HG03066 (cell line): ENCODE results near the gene PPP6R2.

ENCODE experiments used
- ATAC-seq: cut with Tn5 transposase; IDR thresholded peaks from one replicate; pipeline ENCODE4 v1.9.1; 2021; ENCODE audit warnings: low read depth; ENCODE audit not compliant: unreplicated experiment

Gene PPP6R2

DNA sequence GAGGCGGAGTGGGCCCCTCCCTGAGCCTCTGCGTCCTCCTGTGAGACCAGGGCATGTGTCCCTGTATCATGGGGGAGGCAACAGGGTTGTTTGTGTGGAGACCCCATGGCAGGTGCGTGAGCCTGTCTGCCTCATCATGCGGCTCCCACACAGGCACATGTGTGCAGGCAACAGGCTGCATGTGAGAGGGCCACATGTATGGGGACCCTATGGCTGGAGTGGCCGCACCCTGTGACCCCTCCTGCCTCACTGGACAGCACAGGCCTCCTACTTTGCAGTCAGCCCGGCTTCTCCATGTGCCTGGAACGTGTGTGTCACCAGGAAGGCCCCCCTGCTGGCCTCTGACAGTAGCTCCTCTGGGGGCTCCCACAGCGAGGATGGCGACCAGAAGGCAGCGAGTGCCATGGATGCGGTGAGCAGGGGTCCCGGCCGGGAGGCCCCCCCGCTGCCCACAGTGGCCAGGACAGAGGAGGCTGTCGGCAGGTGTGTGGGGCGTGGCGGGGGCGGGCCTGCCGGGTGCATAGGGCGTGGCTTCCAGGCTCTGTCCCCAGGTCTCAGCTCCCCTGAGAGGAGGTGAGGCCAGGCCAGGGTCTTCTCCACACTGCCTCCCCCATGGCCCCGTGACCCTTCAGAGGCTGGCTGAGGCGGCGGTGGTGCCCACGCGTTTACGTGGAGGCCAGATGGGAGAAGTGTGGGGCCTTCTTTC, 97.6 kb downstream of the PPP6R2 start:
- ATAC-seq, result no peak

DNA sequence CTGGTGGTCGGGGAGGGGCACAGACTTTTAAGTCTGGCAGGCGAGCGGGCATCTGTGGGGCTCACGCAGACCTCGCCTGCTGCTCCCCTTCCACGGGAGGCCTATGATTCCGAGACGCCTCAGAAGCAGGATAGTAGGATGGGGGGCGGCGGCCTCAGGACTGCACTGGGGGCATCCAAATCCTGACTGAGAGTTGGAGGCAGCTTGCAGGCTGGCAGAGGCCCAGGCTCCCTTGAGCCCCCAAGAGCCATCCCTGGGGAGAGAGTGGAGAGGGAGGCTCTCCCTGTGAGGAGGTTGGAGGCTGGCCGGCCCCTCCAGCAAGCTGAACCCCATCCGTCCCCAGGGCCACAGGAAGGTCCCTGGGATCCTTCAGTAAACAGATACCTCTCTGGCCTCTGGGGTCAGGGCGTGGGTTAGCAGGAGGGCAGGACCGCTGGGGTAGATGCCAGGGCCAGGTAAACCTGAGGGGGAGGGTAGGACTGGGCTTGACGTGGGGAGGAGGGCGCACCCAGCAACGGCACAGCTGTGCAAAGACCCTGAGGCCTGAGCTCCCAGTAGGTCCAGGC, 98.4 kb downstream of the PPP6R2 start:
- no peak for ATAC-seq

- ATAC-seq, result no peak
Observed at GRCh38 chr22:50443197-50443596, 100.1 kb downstream of the PPP6R2 start.

DNA sequence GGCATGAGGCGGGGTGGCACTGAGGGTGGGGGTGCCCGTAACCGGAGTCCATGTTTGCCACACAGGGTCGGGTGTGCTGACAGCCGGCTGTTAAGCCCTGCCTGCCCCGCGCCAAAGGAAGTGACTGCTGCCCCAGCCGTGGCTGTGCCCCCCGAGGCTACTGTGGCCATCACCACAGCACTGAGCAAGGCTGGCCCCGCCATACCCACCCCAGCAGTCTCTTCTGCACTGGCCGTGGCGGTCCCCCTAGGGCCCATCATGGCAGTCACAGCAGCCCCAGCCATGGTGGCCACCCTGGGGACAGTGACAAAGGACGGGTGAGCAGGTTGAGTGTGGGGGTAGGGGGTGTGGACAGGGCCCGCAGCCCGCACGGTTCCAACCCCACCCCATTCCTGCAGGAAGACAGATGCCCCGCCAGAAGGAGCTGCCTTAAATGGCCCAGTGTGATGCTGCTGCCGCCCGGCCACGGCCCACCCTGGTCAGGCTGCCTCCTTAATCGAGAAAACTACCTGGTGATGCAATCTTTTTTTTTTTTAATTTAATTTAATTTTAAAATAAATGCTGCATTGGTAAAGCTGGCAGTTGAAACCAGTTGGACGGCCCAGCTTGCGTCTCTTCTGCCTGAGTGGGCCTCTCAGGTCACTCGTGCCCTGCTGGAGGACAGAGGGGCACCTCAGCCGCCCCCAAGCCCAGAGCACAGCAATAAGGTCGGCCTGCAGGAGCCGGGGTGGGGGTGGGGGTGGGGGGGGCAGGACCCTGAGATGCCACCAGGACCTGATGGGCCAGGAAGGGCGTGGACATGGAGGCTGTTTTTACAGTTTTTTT, 100.9 kb downstream of the PPP6R2 start:
- no peak for ATAC-seq

DNA sequence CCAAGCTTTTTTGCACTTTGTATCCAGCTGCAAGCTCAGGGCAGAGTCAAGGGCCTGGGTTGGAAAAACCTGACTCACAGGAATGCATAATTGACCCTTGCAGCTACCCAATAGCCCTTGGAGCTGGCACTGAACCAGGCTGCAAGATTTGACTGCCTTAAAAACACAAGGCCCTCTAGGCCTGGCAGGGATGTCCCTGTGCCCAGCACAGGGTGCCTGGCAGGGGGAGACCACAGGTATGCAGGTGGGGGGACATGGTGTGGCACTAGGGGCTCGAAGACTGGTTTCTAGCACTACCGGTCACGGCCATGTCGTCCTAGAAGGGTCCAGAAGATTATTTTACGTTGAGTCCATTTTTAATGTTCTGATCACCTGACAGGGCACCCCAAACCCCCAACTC, 101.5 kb downstream of the PPP6R2 start:
- ATAC-seq, result no peak

- ATAC-seq, result no peak
Observed at GRCh38 chr22:50445071-50445879, 102.1 kb downstream of the PPP6R2 start.

DNA sequence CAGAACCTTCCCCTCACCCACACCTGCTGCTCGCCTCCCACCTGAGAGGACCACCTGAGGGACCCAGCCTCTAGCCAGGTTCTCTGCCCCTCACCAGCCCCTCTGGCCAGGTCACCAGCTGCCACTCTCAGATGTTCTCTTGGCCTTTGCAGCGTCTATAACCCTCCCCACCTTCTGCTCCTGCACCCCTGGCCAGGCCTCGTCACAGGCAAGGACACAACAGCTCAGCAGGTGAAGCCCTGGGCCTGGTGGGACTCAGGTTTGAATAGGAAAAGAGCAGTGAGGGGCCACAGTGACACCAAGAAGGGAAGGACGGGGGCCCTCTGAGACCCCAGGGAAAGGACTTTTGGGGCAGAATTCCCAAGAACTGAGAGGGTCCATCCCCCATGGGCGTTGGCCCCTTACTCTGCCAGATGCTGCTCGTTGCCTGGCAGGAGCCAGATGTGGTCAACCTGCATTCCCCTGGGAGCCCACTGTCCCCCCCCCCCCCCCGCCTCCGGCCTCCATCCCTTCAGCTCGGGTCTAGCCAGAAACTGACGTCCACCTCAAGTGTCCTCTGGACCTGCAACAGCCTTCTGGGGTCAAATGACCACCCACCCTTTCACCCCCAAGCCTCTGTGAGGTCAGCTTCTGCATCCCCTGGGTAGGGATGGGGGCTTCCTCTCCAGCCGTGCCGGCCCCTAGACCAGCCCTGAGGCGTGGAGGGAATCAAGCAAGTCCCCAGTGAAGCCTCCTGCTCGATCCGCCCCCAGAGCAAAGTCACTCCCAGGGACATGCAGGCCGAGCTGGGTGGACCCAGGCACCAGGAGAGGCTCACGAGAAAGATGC, 103.0 kb downstream of the PPP6R2 start:
- ATAC-seq, result no peak

GRCh38 chr22:50446708-50447575, 103.8 kb downstream of the PPP6R2 start:
- no peak for ATAC-seq

DNA sequence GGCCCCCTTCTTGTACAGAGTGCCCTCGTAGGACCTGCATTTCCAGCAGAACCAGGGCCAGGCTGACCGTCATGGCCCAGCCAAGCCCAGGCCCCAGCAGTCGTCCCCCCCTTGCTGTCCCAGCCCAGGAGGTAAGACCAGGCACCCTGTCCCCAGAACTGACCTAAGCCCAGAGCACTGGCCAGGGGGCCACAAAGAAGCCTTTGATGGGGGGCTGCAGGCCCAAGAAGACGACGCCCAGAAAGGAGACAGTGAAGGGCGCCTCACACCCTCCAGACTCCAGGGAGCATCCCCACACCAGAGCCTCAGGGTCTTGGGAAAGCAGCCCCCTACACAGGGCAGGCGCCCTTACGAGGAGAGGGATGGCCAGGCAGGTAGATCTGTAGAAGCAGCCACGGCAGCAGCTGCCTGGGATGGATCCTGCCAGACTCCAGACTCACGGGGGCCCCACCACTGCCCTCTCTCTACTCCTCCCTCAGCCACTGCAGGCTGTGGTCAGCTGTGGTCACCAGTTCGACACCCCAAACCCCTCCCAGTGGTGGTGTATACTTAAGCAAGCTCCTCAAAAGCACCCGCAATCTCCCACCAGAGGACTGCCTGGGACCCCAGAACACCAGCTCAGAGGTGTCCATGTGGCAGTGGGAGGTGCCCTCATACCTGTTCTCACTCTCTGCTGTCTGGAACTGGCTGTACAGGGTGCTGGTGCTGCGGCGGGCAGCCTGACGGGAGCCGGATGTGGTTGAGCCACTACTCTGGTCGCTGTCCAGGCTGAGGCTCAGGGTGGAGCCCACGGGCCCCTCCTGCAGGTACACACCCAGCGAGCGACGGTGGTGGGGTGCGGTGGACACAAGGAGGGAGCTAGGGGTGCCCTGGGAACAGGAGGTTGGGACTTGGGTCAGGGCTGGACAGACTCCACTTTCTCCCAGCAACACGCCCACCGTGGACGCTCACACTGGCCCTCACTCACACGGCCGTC, 104.7 kb downstream of the PPP6R2 start:
- ATAC-seq, result no peak

GRCh38 chr22:50452649-50453048, 109.5 kb downstream of the PPP6R2 start:
- no peak for ATAC-seq

GRCh38 chr22:50454556-50455075, 111.5 kb downstream of the PPP6R2 start:
- no peak for ATAC-seq

- no peak for ATAC-seq
Observed at GRCh38 chr22:50455201-50455600, 112.1 kb downstream of the PPP6R2 start.

- ATAC-seq, result no peak
Observed at GRCh38 chr22:50456026-50456425, 112.9 kb downstream of the PPP6R2 start.

- ATAC-seq, result no peak
Observed at GRCh38 chr22:50456466-50457234, 113.5 kb downstream of the PPP6R2 start.

- ATAC-seq, result no peak
Observed at GRCh38 chr22:50459016-50459415, 115.9 kb downstream of the PPP6R2 start.

GRCh38 chr22:50459496-50460140, 116.5 kb downstream of the PPP6R2 start:
- no peak for ATAC-seq
